Liver (tissue), 3 donors: ENCODE data around the gene CD2.

Experiments used
- EGR1 ChIP-seq, 2 donors: IDR thresholded peaks; 2 replicates each; pipeline ENCODE4 v1.6.1; 2016 to 2018; ENCODE audit warnings: antibody characterized with exemption in 2 of 2, low read depth in 2 of 2
- FOXA1 ChIP-seq: IDR thresholded peaks from 2 replicates; pipeline ENCODE4 v1.6.1; 2016; ENCODE audit warnings: antibody characterized with exemption
- GABPA ChIP-seq, 2 donors: IDR thresholded peaks in 1 of 2; conservative IDR thresholded peaks in 1 of 2; 2 replicates each; pipeline ENCODE4 v1.6.1; 2016; ENCODE audit warnings: antibody characterized with exemption in 2 of 2, mild to moderate bottlenecking in 1 of 2, moderate library complexity in 1 of 2
- HNF4G ChIP-seq: IDR thresholded peaks from 2 replicates; pipeline ENCODE4 v1.6.1; 2016; ENCODE audit warnings: antibody characterized with exemption
- MAX ChIP-seq: IDR thresholded peaks from 2 replicates; pipeline ENCODE4 v1.6.1; 2016; ENCODE audit warnings: antibody characterized with exemption
- NR2F2 ChIP-seq: IDR thresholded peaks from 2 replicates; pipeline ENCODE4 v1.6.1; 2016; ENCODE audit warnings: antibody characterized with exemption
- RAD21 ChIP-seq, 2 donors: IDR thresholded peaks; 2 replicates each; pipeline ENCODE4 v1.6.1; 2016; ENCODE audit warnings: antibody characterized with exemption in 2 of 2, mild to moderate bottlenecking in 2 of 2
- RXRA ChIP-seq, 2 donors: IDR thresholded peaks; 2 replicates each; pipeline ENCODE4 v1.6.1; 2017 to 2018; ENCODE audit warnings: antibody characterized with exemption in 2 of 2, mild to moderate bottlenecking in 1 of 2
- SP1 ChIP-seq: IDR thresholded peaks from 2 replicates; pipeline ENCODE4 v1.6.1; 2018; ENCODE audit warnings: antibody characterized with exemption, mild to moderate bottlenecking
- TAF1 ChIP-seq: conservative IDR thresholded peaks from 2 replicates; pipeline ENCODE4 v1.6.1; 2016; ENCODE audit warnings: antibody characterized with exemption, mild to moderate bottlenecking
- YY1 ChIP-seq: IDR thresholded peaks from 2 replicates; pipeline ENCODE4 v1.6.1; 2016; ENCODE audit warnings: antibody characterized with exemption, mild to moderate bottlenecking
- ZBTB33 ChIP-seq: IDR thresholded peaks from 2 replicates; pipeline ENCODE4 v1.6.1; 2016; ENCODE audit warnings: antibody characterized with exemption
- TF ChIP-seq, protein P1 (sequence below): fragments of 150-350 bp; IDR thresholded peaks from 2 replicates; pipeline ENCODE4 v1.5.1; 2017; ENCODE audit warnings: improper control_type of control experiment, low read depth, low read length; ENCODE audit not compliant: missing input control
- TF ChIP-seq, protein P2 (sequence below): IDR thresholded peaks from 2 replicates; pipeline ENCODE4 v1.6.1; 2016; ENCODE audit warnings: antibody characterized with exemption, mild to moderate bottlenecking
- donor health status: healthy.
- donor health status: healthy.

GRCh38 chr1:116806245-116806644 lies 52.0 kb downstream of the CD2 start:
- TF ChIP-seq RAD21 (IDR thresholded peaks at IDR 0.05) (no peak), YY1 (no peak), TAF1 (no peak), GABPA (IDR thresholded peaks at IDR 0.05 in 1 of 2, conservative IDR thresholded peaks at IDR 0.05 in 1 of 2) (no peak), EGR1 (IDR thresholded peaks at IDR 0.05; ENCODE audit: low read depth in 2 of 2) (no peak), SP1 (no peak), NR2F2 (no peak), MAX (no peak), HNF4G (no peak), FOXA1 (no peak), ZBTB33 (no peak), RXRA (IDR thresholded peaks at IDR 0.05) (no peak)
- TF ChIP-seq, protein P1, sequence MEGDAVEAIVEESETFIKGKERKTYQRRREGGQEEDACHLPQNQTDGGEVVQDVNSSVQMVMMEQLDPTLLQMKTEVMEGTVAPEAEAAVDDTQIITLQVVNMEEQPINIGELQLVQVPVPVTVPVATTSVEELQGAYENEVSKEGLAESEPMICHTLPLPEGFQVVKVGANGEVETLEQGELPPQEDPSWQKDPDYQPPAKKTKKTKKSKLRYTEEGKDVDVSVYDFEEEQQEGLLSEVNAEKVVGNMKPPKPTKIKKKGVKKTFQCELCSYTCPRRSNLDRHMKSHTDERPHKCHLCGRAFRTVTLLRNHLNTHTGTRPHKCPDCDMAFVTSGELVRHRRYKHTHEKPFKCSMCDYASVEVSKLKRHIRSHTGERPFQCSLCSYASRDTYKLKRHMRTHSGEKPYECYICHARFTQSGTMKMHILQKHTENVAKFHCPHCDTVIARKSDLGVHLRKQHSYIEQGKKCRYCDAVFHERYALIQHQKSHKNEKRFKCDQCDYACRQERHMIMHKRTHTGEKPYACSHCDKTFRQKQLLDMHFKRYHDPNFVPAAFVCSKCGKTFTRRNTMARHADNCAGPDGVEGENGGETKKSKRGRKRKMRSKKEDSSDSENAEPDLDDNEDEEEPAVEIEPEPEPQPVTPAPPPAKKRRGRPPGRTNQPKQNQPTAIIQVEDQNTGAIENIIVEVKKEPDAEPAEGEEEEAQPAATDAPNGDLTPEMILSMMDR, result no peak
- TF ChIP-seq, protein P2, sequence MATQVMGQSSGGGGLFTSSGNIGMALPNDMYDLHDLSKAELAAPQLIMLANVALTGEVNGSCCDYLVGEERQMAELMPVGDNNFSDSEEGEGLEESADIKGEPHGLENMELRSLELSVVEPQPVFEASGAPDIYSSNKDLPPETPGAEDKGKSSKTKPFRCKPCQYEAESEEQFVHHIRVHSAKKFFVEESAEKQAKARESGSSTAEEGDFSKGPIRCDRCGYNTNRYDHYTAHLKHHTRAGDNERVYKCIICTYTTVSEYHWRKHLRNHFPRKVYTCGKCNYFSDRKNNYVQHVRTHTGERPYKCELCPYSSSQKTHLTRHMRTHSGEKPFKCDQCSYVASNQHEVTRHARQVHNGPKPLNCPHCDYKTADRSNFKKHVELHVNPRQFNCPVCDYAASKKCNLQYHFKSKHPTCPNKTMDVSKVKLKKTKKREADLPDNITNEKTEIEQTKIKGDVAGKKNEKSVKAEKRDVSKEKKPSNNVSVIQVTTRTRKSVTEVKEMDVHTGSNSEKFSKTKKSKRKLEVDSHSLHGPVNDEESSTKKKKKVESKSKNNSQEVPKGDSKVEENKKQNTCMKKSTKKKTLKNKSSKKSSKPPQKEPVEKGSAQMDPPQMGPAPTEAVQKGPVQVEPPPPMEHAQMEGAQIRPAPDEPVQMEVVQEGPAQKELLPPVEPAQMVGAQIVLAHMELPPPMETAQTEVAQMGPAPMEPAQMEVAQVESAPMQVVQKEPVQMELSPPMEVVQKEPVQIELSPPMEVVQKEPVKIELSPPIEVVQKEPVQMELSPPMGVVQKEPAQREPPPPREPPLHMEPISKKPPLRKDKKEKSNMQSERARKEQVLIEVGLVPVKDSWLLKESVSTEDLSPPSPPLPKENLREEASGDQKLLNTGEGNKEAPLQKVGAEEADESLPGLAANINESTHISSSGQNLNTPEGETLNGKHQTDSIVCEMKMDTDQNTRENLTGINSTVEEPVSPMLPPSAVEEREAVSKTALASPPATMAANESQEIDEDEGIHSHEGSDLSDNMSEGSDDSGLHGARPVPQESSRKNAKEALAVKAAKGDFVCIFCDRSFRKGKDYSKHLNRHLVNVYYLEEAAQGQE, result no peak
